VCaP (cell line): ENCODE measurements around the gene INSYN2B.
A peak's percentile ranks its signal among the peaks of the same experiment; 100 is the strongest.

Experiments used
- H3K27ac ChIP-seq: fragments of 450-650 bp; 2 replicates; pipeline ENCODE4 v1.5.1; 2017
- TF ChIP-seq, protein P1 (sequence below): fragments of 450-650 bp; conservative IDR thresholded peaks from 2 replicates; pipeline ENCODE4 v1.5.1; 2017; ENCODE audit warnings: mild to moderate bottlenecking, moderate library complexity

Gene INSYN2B

DNA sequence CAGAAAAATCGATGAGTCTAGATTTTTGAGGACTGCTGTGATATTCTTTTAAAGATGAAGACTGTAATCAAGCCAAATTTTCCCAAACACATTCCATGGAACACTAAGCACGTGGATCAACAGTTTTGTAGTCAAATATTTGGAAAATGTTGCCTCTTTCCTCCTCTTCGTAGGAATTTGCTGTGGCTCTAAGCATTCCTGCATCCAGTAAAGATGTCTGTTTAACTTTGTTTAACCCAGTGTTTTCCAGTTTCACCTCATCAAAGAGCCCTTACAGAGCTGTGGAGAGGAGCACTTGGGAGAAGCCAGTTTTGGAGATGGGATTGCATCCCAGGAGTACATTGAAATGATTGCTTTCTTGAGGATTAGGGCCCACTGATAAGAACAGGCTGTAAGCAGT lies 58.9 kb downstream of the INSYN2B start:
- H3K27ac ChIP-seq: peak overlapping the region; percentile 60
- TF ChIP-seq, protein P1, sequence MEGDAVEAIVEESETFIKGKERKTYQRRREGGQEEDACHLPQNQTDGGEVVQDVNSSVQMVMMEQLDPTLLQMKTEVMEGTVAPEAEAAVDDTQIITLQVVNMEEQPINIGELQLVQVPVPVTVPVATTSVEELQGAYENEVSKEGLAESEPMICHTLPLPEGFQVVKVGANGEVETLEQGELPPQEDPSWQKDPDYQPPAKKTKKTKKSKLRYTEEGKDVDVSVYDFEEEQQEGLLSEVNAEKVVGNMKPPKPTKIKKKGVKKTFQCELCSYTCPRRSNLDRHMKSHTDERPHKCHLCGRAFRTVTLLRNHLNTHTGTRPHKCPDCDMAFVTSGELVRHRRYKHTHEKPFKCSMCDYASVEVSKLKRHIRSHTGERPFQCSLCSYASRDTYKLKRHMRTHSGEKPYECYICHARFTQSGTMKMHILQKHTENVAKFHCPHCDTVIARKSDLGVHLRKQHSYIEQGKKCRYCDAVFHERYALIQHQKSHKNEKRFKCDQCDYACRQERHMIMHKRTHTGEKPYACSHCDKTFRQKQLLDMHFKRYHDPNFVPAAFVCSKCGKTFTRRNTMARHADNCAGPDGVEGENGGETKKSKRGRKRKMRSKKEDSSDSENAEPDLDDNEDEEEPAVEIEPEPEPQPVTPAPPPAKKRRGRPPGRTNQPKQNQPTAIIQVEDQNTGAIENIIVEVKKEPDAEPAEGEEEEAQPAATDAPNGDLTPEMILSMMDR: no peak

DNA sequence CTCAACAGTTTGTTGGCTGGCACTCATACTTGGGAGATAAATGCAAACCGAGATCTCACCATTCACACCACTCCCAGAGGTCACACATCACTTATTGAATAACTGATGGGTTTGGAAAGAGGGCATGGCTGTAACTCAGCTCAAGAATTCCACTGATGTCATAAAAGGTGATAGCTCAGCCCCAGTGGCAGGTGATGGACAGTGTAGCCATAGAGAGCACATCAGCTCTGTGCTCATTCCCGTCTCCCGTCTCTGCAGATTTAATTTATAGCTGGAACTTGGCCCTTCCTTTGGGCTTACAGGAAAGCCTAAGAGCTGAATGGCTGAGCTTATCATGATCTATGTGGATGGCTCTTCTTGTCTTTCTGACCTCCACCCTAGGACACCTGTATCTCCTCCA lies 59.8 kb downstream of the INSYN2B start:
- peak overlapping the region; percentile 60; the same call in 1 of the 2 replicates for H3K27ac ChIP-seq
- TF ChIP-seq, protein P1: no peak

DNA sequence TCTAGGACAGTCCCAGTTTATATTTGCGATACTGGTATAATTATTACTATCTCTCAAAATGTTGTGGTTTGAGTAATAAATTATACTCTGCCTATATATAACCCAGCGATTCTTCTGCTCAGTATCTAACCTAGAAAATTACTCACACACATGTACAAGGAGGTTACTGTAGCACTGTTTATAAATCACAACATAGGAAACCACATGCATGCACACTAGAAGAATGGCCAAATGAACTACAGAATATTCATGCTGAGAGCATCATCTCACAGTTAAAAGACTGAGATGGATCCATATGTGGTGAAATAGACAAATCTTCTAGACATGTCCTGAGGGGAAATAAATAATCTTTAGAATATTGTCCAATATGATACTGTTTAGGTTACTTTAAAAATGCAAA lies 62.1 kb downstream of the INSYN2B start:
- TF ChIP-seq, protein P1: no peak

DNA sequence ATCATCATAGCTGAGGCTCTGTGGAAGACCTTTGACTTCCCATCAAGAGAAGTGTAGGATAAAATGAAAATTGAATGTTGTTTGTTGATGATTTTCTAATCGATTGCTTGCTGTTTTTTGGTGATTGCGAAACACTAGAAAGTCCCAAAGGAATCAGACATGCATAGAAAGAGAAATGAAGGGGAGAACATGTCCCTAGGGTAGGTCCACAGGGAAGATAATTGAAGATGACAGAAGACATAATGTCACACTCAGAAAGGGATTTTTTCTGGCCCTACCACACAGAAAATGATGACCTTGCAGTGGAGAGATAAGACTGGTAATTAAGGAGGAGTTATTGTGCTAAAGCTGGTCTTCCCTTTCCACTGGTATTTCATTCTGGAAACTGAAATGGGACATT lies 62.8 kb downstream of the INSYN2B start:
- no peak overlapping the region for H3K27ac ChIP-seq
- TF ChIP-seq, protein P1: no peak

More for the DNA sequence above, 62.1 kb downstream of the INSYN2B start:
- H3K27ac ChIP-seq: no peak overlapping the region

DNA sequence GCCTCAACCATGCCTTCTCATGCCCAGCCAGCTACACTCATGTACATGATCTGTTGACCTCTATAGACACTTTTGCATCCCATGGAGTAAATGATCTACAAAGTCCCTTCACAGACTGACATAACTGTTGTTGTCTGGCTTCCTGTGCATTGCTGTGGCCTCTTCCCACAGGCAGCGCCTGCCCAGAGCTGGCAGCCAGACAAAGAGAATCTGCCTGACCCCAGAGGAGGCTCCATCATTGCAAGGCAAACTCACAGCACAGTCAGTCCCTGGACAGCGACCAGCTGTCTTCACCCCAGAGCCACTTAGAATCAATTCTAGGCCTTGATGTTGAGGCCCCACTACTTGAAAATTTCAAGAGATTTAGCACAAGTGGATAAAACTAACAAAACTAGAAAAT lies 65.5 kb downstream of the INSYN2B start:
- H3K27ac ChIP-seq: no peak overlapping the region
- TF ChIP-seq, protein P1: no peak

DNA sequence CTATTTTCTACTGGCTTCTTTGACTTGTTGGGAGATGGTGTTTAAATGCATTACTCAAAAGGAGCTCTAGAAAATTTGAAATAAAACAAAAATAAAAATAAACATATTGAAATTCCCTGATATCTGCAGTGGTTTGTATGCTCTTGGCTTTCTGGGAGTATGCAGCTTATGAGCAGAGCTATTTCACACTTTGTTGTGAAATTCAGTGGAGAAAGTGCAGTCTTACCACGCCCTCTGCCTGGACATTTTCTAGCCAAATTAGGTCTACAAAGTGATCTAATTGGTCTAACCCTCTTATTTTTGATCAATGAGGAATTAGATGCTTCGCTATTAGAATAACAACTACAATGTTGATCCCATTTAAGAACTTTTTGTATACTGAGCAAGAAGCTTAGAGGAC lies 66.8 kb downstream of the INSYN2B start:
- TF ChIP-seq, protein P1: no peak
- no peak overlapping the region for H3K27ac ChIP-seq

DNA sequence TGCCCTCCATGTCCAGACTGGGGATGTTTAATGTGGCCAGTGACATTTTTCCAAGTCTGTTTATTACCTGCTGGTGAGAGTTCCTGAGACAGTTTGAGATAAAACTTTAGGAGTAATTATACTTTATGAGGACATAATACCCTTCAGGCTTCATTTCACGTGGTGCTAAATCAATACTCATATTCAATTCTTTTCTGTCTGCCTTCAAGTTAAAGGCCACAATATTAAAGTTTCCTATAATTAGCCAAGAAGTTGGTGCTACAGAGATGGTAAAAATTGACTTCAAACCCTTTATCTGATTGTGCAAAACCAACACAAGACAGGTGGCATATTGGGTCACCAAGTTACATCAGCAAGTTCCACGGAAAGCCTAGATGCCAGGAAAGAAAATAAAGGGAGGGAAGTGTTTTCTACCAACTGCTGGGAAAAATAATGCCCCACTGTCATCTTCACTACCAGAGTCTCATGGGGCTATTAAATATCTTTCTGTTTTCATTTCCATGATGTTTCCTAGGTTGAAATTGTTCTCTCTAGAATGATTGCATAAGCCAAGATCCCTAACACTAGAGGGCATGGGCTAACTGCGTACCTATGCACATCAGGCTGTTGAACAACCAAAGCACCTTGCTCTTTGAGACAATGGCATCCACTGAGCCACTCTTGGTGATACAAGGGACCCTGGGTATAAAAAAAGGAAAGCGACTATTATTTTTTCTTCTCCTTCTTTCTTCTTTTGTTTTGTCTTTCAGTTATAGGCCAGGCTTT lies 68.7 kb downstream of the INSYN2B start:
- TF ChIP-seq, protein P1: peak; percentile 58
- H3K27ac ChIP-seq: peak overlapping the region; percentile 19; the same call in 1 of the 2 replicates
